Keratinocyte (primary cell): ENCODE measurements around the gene LRP3. TPM values are rescaled to one million over a fixed set of nuclear protein-coding genes. Genes with fewer than 3 reads are reported as not detected.

ENCODE experiments used
- DNase-seq: peaks from one replicate; pipeline ENCODE4 v3.0.0-alpha.2; 2011; ENCODE audit warnings: low read depth, missing footprints, low spot score
- FAIRE-seq: peaks from 2 replicates; lab custom pipeline; 2011; peaks lifted over from hg19 to GRCh38; lab: Jason Lieb, UNC
- H2AFZ ChIP-seq: 2 replicates; pipeline ENCODE4 v1.6.0; 2012; ENCODE audit warnings: low read length, control low read depth, inconsistent platforms; ENCODE audit not compliant: control insufficient read depth
- H3K27ac ChIP-seq: 2 replicates; pipeline ENCODE4 v1.5.1; 2011; ENCODE audit warnings: low read length; ENCODE audit not compliant: control insufficient read depth, insufficient read depth
- H3K27me3 ChIP-seq: 3 replicates; pipeline ENCODE4 v1.6.0; 2011; ENCODE audit warnings: low read length; ENCODE audit not compliant: control insufficient read depth, insufficient read depth; ENCODE audit errors: extremely low read depth
- H3K36me3 ChIP-seq, 2 experiments: 2 replicates in 1 of 2; 3 replicates in 1 of 2; pipeline ENCODE4 v1.5.1; 2011; ENCODE audit warnings: low read length in 2 of 2, mild to moderate bottlenecking in 1 of 2; ENCODE audit not compliant: control insufficient read depth in 2 of 2, insufficient read depth in 2 of 2; ENCODE audit errors: extremely low read depth in 1 of 2
- H3K4me1 ChIP-seq: 3 replicates; pipeline ENCODE4 v1.5.1; 2011; ENCODE audit warnings: low read length; ENCODE audit not compliant: control insufficient read depth, insufficient read depth; ENCODE audit errors: extremely low read depth
- H3K4me2 ChIP-seq: 3 replicates; pipeline ENCODE4 v1.6.0; 2011; ENCODE audit warnings: low read depth, low read length; ENCODE audit not compliant: control insufficient read depth, insufficient read depth; ENCODE audit errors: extremely low read depth
- H3K4me3 ChIP-seq, 3 experiments: fragments of 200-600 bp in 1 of 3; sonication (generic) in 1 of 3; 2 replicates in 2 of 3; 3 replicates in 1 of 3; pipeline ENCODE4 v1.5.1; 2011 to 2016; ENCODE audit warnings: low read length in 3 of 3, mild to moderate bottlenecking in 3 of 3, control low read depth in 2 of 3, inconsistent platforms in 1 of 3, low read depth in 1 of 3, mixed read lengths in 1 of 3, mixed run types in 1 of 3, moderate library complexity in 1 of 3; ENCODE audit not compliant: control insufficient read depth in 2 of 3, insufficient read depth in 2 of 3; ENCODE audit errors: extremely low read depth in 1 of 3
- H3K79me2 ChIP-seq: 2 replicates; pipeline ENCODE4 v1.6.0; 2012; ENCODE audit warnings: low read length; ENCODE audit not compliant: control insufficient read depth, insufficient read depth
- H3K9ac ChIP-seq: 3 replicates; pipeline ENCODE4 v1.6.0; 2011; ENCODE audit warnings: low read length; ENCODE audit not compliant: control insufficient read depth, insufficient read depth; ENCODE audit errors: extremely low read depth
- H3K9me1 ChIP-seq: 3 replicates; pipeline ENCODE4 v1.6.0; 2011; ENCODE audit warnings: low read length; ENCODE audit not compliant: control insufficient read depth, insufficient read depth; ENCODE audit errors: extremely low read depth
- H3K9me3 ChIP-seq: 2 replicates; pipeline ENCODE4 v1.5.1; 2012; ENCODE audit warnings: low read depth, low read length; ENCODE audit not compliant: control insufficient read depth
- H4K20me1 ChIP-seq: 3 replicates; pipeline ENCODE4 v1.6.0; 2011; ENCODE audit warnings: low read length; ENCODE audit not compliant: control insufficient read depth, insufficient read depth; ENCODE audit errors: extremely low read depth
- CTCF ChIP-seq, 3 experiments: IDR thresholded peaks in 1 of 3; conservative IDR thresholded peaks in 1 of 3; optimal IDR thresholded peaks in 1 of 3; 2 replicates in 2 of 3; 3 replicates in 1 of 3; pipeline versions ENCODE3 to v1.5.1; 2011; ENCODE audit warnings: low read length in 3 of 3, mild to moderate bottlenecking in 3 of 3, moderate library complexity in 2 of 3, control low read depth in 1 of 3, inconsistent platforms in 1 of 3; ENCODE audit not compliant: insufficient read depth in 2 of 3; ENCODE audit errors: extremely low read depth in 1 of 3
- EZH2 ChIP-seq: IDR thresholded peaks from one replicate; pipeline ENCODE4 v1.6.1; 2012; ENCODE audit warnings: inconsistent platforms, mild to moderate bottlenecking, low read length, moderate library complexity
- dilution Hi-C: fragments of 300-500 bp; cut with MboI; formaldehyde crosslinking; loops from one replicate; pipeline ENCODE4 v1.7.0; 2020; ENCODE audit warnings: low sequenced_read_pairs; ENCODE audit not compliant: extremely low pct_ligation_motif_present
- polyA plus RNA-seq, 5 experiments: library from polyadenylated mRNA; depleted of rRNA in 3 of 5; stranded (reverse) in 3 of 5; stranded (forward) in 1 of 5; unstranded in 1 of 5; fragments of >200 nt; gene quantifications; 1 replicate in 1 of 5; 2 replicates in 3 of 5; 3 replicates in 1 of 5; pipeline versions ENCODE4 v1.2.1 to v1.2.3, GENCODE V29; 2011 to 2012; ENCODE audit warnings: missing spikeins in 2 of 5, low read depth in 1 of 5, low replicate concordance in 1 of 5

LRP3 gene
- polyA plus RNA-seq, 1 donor (not counting 4 experiments of a cell fraction or from before 2014, with no cell fraction given) = 5.0 TPM

- no peaks in the 10 kb centered on the region for H3K9me1 ChIP-seq
- FAIRE-seq = no peak
Observed at GRCh38 chr19:33231511-33231910, 37.4 kb downstream of the LRP3 start.

GRCh38 chr19:33232656-33233055 is 38.5 kb downstream of the LRP3 start:
- FAIRE-seq (no peak), DNase-seq (no peak)
- dilution Hi-C loops = no loop called here
- no peaks in the 10 kb centered on the region for H3K36me3 ChIP-seq
- peaks cover 10% of the 10 kb centered on the region for H3K27me3 ChIP-seq
- no peaks in the 10 kb centered on the region for H4K20me1 ChIP-seq
- H3K9me3 ChIP-seq = no peaks in the 10 kb centered on the region
- TF ChIP-seq EZH2 = no peak
- no peak for TF ChIP-seq CTCF (optimal IDR thresholded peaks at IDR 0.05 in 1 of 3, IDR thresholded peaks at IDR 0.05 in 1 of 3, conservative IDR thresholded peaks at IDR 0.05 in 1 of 3; ENCODE audit: extremely low read depth in 1 of 3, insufficient read depth in 2 of 3, low read length in 3 of 3)
- no peaks in the 10 kb centered on the region for H3K79me2 ChIP-seq
- no peak overlapping the region for H2AFZ ChIP-seq
- H3K4me1 ChIP-seq = no peaks in the 10 kb centered on the region
- no peak overlapping the region for H3K4me3 ChIP-seq
- H3K4me2 ChIP-seq = no peak overlapping the region
- H3K27ac ChIP-seq = no peak overlapping the region
- H3K9ac ChIP-seq = no peak overlapping the region
- no peaks in the 10 kb centered on the region for H3K9me1 ChIP-seq

More at GRCh38 chr19:33231511-33231910, 37.4 kb downstream of the LRP3 start:
- TF ChIP-seq CTCF (optimal IDR thresholded peaks at IDR 0.05 in 1 of 3, IDR thresholded peaks at IDR 0.05 in 1 of 3, conservative IDR thresholded peaks at IDR 0.05 in 1 of 3; ENCODE audit: extremely low read depth in 1 of 3, insufficient read depth in 2 of 3, low read length in 3 of 3) = no peak
- TF ChIP-seq EZH2 = no peak
- no peaks in the 10 kb centered on the region for H3K4me1 ChIP-seq
- no peak overlapping the region for H3K9ac ChIP-seq
- DNase-seq = no peak
- H4K20me1 ChIP-seq = no peaks in the 10 kb centered on the region
- no peaks in the 10 kb centered on the region for H3K36me3 ChIP-seq
- dilution Hi-C loops = no loop called here
- no peak overlapping the region for H3K4me3 ChIP-seq
- H3K4me2 ChIP-seq = no peak overlapping the region
- H3K27ac ChIP-seq = no peak overlapping the region
- peaks cover 2% of the 10 kb centered on the region for H3K9me3 ChIP-seq
- H3K79me2 ChIP-seq = no peaks in the 10 kb centered on the region
- no peak overlapping the region for H2AFZ ChIP-seq
- peaks cover 19% of the 10 kb centered on the region for H3K27me3 ChIP-seq
